Uterus (tissue), 2 donors: ENCODE measurements around the gene CALU.

Experiments
- CTCF ChIP-seq, 4 experiments: fragments of 200-600 bp in 2 of 4; fragments of 450-650 bp in 2 of 4; sonication (generic) in 2 of 4; IDR thresholded peaks; one replicate each; pipeline ENCODE4 v1.5.1; 2016 to 2019; ENCODE audit warnings: antibody characterized with exemption in 4 of 4, mild to moderate bottlenecking in 2 of 4, moderate library complexity in 1 of 4
- POLR2A ChIP-seq, 2 donors: fragments of 450-650 bp; IDR thresholded peaks; one replicate each; pipeline ENCODE4 v1.6.1; 2016; ENCODE audit warnings: antibody characterized with exemption in 2 of 2, mild to moderate bottlenecking in 1 of 2, moderate library complexity in 1 of 2

GRCh38 chr7:128815289-128815942 lies 76.3 kb downstream of the CALU start:
- no peak for TF ChIP-seq CTCF (IDR thresholded peaks at IDR 0.05)
- no peak for TF ChIP-seq POLR2A (IDR thresholded peaks at IDR 0.05)
